Stimulated activated CD8-positive, alpha-beta memory T cell treated with anti-CD3 and anti-CD28 coated beads, Interleukin-15, amount 100 ng/mL, for 24 hours (primary cell): Measurements from ENCODE around the gene CMYA5.
"Not testable (repeated sequence)": the region's sequence is repeated elsewhere in the genome, so short reads cannot be mapped to it uniquely, and the experiment has no call there.

Source experiments
- DNase-seq: peaks from one replicate; pipeline ENCODE4 v3.0.0-alpha.2; 2020; ENCODE audit warnings: low read depth

The CMYA5 gene

DNA sequence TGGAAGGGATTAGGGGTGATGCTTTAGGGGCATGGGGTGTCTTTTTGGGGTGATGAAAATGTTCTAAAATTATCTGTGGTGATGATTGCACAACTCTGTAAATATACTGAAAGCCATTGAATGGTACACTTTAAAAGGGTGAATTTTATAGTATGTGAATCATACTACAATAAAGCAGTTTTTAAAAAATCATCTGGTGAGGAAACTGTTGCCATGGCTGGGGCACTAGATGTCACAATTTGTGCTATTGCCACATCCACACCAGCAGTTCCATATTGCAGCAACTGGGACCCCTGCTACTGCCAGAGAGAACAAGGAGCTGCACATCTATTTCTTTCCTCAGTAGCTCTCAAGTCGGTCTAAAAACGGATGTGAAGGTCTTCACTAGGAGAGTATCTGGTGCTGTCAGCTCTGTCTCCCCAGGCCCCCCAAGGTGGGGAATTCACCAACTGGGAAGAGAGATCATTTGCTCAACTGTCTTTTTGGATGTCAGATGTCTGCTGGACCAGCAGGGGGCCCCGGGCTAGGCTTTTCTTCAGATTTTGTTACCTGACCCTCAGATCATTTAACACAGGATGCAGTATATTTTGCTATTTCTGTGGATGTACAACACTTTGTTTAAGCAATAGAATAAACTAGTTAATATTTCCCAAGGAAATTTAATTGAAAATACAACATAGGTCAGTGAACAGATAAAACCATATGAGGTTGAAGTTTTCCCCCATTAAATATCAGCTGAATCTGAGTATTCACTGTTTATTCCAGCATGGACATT is 13.2 kb downstream of the CMYA5 start:
- no peak for DNase-seq

DNA sequence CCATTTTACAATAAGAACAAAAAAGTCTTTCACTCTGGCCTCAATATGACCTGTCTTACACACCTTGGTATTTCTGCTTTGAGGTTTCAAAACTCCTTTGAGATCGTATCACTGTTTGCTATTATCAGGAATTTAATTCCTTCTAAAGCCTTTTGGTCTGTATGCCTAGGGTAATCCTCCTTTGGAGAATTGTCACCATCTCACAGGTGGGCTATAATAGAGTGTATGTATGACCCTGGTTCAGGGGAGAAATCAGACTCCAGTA is 13.7 kb downstream of the CMYA5 start:
- DNase-seq, result no peak

DNA sequence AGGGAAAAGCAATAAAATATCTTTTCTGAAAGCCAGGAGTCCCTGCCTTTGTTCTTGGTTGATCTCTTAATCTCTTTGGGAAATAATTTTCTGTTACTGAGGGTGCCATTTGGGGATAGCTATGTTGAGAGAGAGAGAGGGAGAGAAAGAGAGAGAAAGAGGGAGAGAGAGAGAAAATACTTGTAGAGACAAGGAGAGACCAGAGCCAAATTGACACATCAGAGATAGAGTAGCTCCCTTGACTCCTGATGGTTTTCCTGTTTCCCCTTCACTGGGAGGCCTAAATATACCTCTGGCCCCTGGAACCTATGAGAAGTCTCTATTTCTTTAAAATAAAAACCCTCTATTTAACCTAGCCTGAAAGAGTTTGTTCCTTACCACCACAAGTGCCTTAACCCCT is 14.9 kb downstream of the CMYA5 start:
- no peak for DNase-seq

DNA sequence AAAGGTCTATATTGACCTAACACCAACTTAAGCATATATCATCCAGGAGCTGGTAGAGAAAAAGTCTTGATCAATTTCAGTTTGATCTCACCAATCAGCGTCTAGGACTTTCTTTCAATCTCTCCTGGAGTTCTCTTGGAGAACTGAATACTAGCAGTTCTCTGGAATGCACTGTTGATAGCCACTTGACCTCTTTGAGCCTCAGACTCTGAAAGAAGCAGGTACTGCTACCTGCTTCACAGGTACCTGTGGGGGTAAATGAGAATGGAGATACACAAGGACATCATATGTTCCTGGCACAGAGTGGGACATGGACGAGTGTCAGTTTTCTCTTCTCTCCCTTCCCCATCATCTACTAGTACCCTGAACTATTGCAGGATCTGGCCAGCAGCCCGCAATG is 16.0 kb downstream of the CMYA5 start:
- no peak for DNase-seq

DNA sequence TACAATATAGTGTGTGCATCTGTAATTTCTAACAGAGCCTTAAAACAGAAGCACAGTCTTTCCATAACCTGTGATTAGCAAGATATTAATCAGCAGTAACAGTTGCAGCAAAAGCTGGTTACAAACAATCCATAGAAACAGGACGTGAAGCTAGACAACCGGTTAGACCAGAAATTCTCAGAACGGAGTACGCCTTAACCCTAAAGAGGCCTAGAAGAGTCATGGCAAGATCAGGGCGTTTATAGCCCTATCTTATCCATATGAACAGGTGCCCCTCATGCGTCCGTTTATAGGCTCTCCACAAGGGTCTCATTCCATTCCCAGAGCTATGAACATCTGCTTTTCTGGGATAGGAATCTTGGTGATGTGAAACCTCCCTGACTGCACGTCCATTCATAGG is 16.7 kb downstream of the CMYA5 start:
- DNase-seq, result not testable (repeated sequence)

DNA sequence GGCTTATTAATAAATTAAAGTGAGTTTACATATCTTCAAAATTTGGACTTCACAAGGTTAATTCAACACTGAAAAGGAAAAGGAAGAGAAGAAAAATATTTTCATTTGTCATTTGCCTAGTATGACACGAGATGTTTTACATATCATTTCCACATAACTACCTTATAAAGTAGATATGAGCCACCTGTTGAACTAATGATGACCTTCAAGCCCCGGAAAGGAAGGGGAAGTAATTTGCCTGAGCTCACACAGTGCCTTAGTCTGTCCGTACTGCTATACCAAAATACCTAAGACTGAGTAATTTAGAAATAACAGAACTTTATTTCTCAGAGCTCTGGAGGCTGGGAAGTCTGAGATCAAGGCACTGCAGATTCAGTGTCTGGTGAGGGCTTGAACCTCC is 17.9 kb downstream of the CMYA5 start:
- no peak for DNase-seq

DNA sequence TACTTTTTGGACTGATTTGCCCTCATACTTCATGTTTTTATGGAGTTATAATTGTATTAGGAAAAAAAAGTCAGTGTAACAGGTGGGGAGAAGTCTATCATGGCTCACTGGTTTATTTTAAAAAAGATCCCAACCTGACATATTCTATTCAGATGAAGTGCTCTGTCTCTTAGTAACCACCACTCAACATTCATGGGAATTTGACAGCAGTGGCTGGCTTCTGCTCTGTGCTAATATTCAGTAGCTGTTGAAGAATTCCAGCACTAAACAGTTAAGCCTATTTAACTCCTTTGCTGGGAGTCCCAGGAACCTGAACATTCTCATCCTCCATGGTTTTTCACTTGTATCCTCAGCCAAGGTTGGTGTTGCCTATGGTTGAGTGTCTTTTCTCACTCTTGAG is 23.1 kb downstream of the CMYA5 start:
- DNase-seq, result no peak

DNA sequence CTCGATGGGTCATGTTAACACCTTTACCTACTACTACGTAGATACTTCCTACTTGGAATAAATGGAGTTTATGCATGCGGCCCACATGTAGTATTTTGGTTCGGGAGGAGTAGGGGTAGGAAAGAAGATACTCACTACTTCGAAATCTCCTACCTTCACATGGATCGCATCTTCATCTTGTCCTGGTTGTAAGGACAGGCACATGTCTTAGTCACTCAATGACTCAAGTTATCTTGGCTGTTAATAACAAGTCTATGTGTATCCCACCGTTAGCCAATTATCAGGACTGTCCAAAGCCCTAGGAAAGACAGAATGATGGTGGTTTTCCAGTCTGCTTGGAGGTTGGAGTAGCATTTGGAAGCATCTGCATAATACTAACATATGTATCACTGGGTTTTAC is 24.1 kb downstream of the CMYA5 start:
- DNase-seq, result no peak

DNA sequence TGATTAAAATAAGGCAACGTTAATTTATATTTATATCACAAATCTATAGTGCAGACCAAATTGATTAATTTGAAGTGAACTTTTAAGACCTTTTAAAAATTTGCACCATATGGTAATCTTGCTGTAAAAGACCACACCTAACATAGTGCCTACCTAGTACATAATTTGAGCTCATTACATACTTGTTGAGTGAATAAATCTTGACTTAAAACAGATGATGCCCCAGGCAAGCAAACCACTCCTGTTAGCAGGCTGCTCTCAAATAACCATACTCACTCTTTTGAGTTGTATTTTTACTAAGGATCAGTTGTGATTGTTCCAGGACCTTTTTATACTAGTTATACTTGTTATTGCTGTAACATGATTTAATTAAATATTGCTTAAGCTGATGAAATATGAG is 27.2 kb downstream of the CMYA5 start:
- DNase-seq, result no peak

DNA sequence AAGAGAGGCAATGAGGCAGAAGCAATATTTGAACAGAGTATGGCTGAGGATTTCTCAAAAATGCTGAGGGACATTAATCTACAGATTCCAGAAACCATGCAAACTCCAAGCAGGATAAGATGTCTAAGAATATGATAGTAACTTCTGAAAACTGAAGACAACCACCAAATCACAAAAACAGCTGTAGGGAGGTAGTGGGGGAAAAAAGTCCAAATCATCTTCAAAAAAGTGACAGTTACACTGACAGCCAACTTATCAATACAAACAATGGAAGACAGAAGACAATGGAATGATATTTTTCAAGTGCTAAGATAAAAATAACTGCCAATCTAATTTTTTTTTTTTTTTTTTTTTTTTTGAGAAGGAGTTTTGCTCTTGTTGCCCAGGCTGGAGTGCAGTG is 30.5 kb downstream of the CMYA5 start:
- DNase-seq, result no peak

DNA sequence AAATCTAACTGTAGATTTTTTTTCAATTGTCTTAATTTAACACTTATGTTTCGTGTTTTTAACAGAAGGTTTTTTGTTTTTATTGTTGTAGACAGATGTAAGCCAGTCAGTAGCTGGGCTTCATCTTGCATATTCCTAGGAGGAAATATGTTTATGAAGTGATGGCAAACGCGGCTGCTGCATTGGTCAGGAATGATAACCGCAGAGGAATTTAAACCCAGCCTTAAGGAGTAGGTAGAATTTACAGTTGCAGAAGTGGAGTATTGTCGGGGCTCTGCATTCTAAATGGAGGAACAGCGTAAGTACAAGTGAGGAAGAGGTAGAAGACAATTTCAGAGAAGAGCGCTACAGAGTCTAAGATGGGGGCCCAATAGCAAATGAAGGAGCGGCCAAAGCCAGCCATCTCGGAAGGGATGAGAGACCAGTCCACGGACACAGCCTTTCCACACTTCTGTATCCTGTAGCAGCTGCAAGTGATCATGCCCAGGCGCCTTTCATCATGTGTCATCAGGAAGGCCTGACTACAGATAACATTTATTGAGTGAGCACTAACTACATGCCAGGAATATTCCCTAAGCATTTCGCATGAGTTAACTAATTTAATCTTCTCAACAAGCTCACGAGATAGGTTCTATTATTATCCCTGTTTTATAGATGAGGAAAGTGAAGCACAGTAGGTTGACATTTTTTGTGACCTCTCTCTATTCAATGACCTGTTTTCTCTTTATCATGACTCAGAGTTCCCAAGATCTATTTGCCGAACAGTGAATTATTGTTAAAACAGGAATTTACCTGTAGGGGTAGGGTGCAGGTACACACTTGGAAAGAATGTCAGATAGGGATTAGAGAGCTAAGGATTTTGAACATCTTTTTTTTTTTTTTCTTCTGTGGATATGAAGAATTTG is 38.1 kb downstream of the CMYA5 start:
- no peak for DNase-seq

DNA sequence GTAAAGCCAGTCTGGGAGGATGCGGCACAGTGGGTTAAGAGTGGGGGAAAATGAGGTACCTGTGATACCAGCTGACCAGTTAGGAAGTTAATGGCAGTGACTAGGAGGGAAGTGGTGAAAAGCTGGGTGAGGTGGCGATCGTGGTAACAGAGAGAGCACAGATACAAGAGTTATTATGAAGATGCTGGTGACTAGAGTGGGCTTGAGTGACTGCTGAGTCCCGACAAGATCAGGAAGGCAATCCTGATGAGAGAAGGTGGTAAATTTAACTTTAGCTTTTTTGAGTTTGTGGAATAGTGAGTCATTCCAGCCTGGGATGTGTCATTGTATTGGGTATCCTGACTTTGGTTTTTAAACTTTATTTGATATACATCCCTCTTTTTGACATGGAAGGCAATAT is 38.8 kb downstream of the CMYA5 start:
- no peak for DNase-seq

DNA sequence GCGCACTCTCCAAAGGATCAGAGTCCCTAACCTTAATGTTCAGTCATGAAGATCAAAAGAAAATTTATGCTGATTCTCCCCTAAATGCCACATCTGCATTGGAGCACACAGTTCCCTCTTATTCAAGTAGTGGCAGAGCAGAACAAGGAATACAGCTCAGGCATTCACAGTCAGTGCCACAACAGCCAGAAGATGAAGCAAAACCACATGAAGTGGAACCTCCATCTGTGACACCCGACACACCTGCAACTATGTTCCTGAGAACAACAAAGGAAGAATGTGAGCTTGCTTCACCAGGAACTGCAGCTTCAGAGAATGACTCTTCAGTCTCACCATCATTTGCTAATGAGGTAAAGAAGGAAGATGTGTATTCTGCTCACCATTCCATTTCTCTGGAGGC is 40.0 kb downstream of the CMYA5 start:
- DNase-seq, result no peak

DNA sequence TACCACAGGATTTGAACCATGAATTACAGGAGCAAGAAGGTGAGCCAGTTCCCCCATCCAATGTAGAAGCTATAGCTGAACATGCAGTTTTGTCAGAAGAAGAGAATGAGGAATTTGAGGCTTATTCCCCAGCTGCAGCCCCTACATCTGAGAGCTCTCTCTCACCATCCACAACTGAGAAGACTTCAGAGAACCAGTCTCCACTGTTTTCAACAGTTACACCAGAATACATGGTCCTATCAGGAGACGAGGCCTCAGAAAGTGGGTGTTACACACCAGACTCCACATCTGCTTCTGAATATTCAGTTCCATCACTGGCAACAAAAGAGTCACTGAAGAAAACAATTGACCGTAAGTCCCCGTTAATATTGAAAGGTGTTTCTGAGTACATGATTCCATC is 40.9 kb downstream of the CMYA5 start:
- no peak for DNase-seq

DNA sequence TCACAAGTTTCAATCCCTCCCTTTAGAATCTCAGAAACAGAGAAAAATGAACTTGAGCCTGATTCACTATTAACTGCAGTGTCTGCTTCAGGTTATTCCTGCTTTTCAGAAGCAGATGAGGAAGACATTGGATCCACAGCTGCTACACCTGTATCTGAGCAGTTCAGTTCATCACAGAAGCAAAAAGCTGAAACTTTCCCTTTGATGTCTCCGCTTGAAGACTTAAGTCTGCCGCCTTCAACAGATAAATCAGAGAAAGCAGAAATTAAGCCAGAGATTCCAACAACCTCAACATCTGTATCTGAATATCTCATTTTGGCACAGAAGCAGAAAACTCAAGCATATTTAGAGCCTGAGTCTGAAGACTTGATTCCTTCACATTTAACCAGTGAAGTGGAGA is 42.1 kb downstream of the CMYA5 start:
- no peak for DNase-seq

DNA sequence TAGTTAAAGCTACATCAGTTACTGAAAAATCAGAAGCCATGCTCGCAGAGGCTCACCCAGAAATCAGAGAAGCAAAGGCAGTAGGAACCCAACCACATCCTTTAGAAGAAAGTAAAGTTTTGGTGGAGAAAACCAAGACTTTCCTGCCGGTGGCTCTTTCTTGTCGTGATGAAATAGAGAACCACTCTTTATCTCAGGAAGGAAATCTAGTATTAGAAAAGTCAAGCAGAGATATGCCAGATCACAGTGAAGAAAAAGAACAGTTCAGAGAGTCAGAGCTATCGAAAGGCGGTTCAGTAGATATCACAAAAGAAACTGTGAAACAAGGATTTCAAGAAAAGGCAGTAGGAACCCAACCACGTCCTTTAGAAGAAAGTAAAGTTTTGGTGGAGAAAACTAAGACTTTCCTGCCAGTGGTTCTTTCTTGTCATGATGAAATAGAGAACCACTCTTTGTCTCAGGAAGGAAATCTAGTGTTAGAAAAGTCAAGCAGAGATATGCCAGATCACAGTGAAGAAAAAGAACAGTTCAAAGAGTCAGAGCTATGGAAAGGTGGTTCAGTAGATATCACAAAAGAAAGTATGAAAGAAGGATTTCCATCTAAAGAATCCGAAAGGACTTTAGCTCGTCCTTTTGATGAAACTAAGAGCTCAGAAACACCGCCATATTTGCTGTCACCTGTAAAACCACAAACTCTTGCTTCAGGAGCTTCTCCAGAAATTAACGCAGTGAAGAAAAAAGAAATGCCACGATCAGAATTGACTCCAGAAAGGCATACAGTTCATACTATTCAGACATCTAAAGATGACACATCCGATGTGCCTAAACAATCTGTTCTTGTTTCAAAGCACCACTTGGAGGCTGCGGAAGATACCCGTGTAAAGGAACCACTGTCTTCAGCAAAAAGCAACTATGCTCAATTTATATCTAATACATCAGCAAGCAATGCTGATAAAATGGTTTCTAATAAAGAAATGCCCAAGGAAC is 47.2 kb downstream of the CMYA5 start:
- no peak for DNase-seq

DNA sequence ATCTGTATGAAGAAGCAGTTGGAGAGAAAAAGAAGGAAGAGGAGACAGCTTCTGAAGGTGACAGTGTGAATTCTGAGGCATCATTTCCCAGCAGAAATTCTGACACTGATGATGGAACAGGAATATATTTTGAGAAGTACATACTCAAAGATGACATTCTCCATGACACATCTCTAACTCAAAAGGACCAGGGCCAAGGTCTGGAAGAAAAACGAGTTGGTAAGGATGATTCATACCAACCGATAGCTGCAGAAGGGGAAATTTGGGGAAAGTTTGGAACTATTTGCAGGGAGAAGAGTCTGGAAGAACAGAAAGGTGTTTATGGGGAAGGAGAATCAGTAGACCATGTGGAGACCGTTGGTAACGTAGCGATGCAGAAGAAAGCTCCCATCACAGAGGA is 48.7 kb downstream of the CMYA5 start:
- no peak for DNase-seq

DNA sequence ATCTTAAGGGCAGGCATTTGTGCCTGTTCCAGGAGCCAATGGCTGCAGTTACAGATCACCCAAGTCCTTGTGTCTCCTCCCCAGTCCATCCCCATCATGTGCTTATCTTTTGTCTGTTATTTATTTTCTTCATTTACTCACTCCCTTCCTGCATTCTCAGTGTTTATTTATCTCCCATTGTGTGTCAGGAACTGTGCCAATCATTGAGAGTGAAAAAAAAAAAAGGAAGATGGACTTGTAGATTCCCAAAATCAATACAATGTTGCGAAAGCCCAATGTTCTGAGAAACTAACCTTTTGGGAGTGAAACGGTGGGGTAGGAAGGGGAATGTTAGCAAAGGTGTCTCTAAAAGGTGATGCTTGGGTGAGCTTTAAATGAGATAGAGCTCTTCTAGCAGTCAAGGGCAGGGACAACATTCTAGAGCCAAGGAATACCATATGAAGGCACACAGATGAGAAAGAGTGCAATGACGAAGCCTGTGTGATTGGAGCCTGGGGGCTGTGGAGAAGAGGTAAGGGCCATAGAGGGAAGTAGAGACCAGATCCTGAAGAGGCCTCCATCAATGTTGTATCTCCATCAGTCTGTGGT is 53.0 kb downstream of the CMYA5 start:
- no peak for DNase-seq

DNA sequence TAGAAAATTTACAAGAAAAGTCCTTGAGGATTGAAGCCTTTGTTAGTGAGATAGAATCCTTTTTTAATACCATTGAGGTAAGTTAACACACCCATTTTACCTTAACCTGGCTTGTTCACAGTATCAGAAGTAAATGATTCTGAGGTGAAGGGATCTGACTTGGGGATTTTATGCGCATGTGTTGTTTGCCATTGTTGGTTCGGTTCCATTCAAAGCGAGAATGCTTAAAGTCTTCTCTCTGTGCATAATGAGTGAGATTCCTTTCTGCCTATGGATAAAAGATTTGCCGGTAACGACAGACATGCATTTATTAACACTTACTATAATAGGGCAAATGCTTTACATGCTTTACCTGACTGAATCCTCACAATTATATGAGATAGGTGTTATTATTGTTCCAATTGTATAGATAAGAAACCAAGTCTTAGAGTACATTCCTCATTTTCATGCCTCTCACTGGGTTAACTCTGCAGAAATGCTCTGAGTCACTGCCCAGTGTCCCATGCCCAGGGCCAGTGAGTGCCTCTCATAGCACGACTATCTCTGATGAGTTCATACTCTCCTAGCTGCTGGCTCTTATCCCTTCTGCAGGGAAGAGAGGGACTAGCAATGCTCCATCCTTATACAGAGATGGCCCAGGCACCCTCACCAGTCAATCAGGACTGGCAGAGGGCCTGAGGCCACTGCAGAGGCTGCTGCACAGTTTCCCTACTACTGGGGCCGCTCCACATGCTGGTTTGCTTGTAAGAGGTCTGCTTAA is 54.4 kb downstream of the CMYA5 start:
- DNase-seq, result no peak

DNA sequence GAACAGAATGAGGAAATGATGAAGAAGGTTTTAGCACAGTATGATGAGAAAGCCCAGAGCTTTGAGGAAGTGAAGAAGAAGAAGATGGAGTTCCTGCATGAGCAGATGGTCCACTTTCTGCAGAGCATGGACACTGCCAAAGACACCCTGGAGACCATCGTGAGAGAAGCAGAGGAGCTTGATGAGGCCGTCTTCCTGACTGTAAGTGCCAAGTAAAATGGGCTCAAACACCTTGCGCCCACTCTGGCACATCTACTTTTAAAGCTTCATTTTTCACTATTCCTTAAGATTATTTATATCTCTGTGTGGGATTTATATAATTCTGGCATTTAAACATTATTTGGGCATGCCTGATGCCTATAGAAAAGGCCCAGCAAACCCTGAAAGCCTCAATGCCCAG is 55.6 kb downstream of the CMYA5 start:
- DNase-seq, result no peak
